ENCODE data around the gene CNPY3. TPM values are rescaled to one million over a fixed set of nuclear protein-coding genes. Genes with fewer than 3 reads are reported as not detected.
A peak's percentile ranks its signal among the peaks of the same experiment; 100 is the strongest.

CNPY3 gene
- total RNA-seq, 4 donors from 2014 or later: 10.3 to 24.4 (median 21.0) TPM

- WGBS, 2 donors (ENCODE audit: low coverage in 1 of 2): 84% methylated on average over 5 of the region's 5 CpGs
- no peak for TF ChIP-seq EP300 (IDR thresholded peaks at IDR 0.05; ENCODE audit: low read depth)
- TF ChIP-seq, protein P1, sequence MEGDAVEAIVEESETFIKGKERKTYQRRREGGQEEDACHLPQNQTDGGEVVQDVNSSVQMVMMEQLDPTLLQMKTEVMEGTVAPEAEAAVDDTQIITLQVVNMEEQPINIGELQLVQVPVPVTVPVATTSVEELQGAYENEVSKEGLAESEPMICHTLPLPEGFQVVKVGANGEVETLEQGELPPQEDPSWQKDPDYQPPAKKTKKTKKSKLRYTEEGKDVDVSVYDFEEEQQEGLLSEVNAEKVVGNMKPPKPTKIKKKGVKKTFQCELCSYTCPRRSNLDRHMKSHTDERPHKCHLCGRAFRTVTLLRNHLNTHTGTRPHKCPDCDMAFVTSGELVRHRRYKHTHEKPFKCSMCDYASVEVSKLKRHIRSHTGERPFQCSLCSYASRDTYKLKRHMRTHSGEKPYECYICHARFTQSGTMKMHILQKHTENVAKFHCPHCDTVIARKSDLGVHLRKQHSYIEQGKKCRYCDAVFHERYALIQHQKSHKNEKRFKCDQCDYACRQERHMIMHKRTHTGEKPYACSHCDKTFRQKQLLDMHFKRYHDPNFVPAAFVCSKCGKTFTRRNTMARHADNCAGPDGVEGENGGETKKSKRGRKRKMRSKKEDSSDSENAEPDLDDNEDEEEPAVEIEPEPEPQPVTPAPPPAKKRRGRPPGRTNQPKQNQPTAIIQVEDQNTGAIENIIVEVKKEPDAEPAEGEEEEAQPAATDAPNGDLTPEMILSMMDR (IDR thresholded peaks at IDR 0.05): no peak
- no peak for TF ChIP-seq POLR2A (IDR thresholded peaks at IDR 0.05)
- TF ChIP-seq POLR2AphosphoS5 (IDR thresholded peaks at IDR 0.05): no peak
- peaks cover 28 to 50% (median 39%) of the 10 kb centered on the region in 4 donors for H3K4me1 ChIP-seq
- in situ Hi-C loops (cut with MboI; ENCODE audit: low pct_ligation_motif_present in 1 of 4, low pct_unique_long_range_greater_than_20kb in 1 of 4, low sequenced_read_pairs in 3 of 4) (no loop called here), intact Hi-C loops (cut with DNase I; ENCODE audit: low total_unique reads) (no loop called here)
- H3K36me3 ChIP-seq: no peaks in the 10 kb centered on the region
- no peak overlapping the region for H3K27ac ChIP-seq
- H3K9me3 ChIP-seq: no peaks in the 10 kb centered on the region
- no peak overlapping the region for H3K4me3 ChIP-seq
- no peak for DNase-seq
- H3K27me3 ChIP-seq: no peaks in the 10 kb centered on the region
Measured at GRCh38 chr6:42981836-42982235, 52.6 kb downstream of the CNPY3 start.

DNA sequence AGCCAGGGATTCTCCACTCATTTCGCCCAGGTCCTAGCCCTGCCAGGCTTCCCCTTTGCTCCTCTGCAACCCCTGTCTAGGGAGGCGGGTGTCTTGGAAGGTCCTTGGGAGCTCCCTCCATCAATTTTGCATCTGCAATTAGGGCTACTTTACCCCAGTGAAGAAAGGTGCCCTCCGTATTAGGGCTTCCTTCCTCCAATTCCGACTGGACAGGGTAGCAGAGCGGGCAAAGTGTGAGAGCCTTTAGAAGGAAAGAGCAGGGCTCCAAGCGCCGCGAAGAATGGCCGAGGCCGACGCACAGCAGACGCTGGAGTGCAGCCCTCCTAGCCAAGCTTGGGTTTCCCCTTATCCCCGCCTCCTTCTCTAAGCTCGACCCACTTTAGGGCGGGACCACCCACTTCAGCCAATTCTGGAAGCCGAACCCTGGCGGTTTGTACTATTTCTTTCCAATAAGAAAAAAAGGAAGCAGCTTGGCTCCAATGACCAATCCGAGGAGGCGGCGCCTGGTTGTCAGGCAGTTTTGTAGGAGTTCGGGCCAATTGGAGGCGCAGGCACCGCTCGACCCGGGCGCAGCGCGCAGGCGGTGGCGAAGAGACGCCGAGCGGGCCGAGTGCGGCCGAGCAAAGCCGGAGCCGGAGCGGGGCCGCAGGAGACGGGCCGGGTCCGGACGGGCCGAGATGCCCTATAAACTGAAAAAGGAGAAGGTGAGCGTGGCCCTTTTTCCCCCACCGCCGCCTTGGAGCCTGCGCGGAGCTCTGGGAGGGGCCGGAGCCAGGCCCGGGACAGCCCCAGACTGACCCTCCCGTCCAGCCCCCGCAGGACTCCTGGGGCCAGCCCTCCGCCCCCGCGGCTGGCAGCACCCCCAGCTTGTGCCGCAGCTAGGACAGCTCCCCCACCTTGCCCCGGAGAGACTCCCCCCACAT lies 55.0 kb downstream of the CNPY3 start, which contains the start of gene PPP2R5D:
PPP2R5D (plus strand) TSS at position 570 of the 923 bp plus-strand sequence; CDS start at position 678, 108 bp downstream.
- Histone ChIP-seq H3K4me3 (peak within 1 kb of the TSS; percentile 89 to 97 (median 94)), H3K4me1 (peaks cover 28 to 49% (median 42%) of the 10 kb centered on the region in 4 donors), H3K27ac (peak within 1 kb of the TSS; percentile 89 to 96 (median 94)), H3K27me3 (no peaks in the 10 kb centered on the region), H3K36me3 (no peaks in the 10 kb centered on the region), H3K9me3 (no peaks in the 10 kb centered on the region)
- DNase-seq: peak; percentile 98
- intact Hi-C loops (cut with DNase I; ENCODE audit: low total_unique reads): loop anchor here (1.0 kb wide), 1 partner anchor 55 kb away; the partner anchor contains the start of gene CNPY3
- WGBS, 2 donors (ENCODE audit: low coverage in 1 of 2): 0 to 1% methylated on average over 14 to 52 of the region's 59 CpGs
- TF ChIP-seq POLR2A (IDR thresholded peaks at IDR 0.05): peak; percentile 84
- TF ChIP-seq EP300 (IDR thresholded peaks at IDR 0.05; ENCODE audit: low read depth): no peak
- peak; percentile 92 to 96 (median 93) for TF ChIP-seq POLR2AphosphoS5 (IDR thresholded peaks at IDR 0.05)
- TF ChIP-seq, protein P1 (IDR thresholded peaks at IDR 0.05): peak in 2 of 5 experiments; percentile 27 to 29
- in situ Hi-C loops (cut with MboI; ENCODE audit: low pct_ligation_motif_present in 1 of 4, low pct_unique_long_range_greater_than_20kb in 1 of 4, low sequenced_read_pairs in 3 of 4): no loop called here

GRCh38 chr6:42984924-42985475 lies 55.7 kb downstream of the CNPY3 start:
- Histone ChIP-seq H3K27me3 (no peaks in the 10 kb centered on the region), H3K27ac (peak overlapping the region; percentile 89 to 96 (median 94)), H3K9me3 (no peaks in the 10 kb centered on the region), H3K36me3 (no peaks in the 10 kb centered on the region), H3K4me3 (peak overlapping the region; percentile 89 to 97 (median 94)), H3K4me1 (peaks cover 22 to 49% (median 41%) of the 10 kb centered on the region in 4 donors)
- TF ChIP-seq, protein P1 (IDR thresholded peaks at IDR 0.05): no peak
- TF ChIP-seq POLR2A (IDR thresholded peaks at IDR 0.05) (no peak), EP300 (IDR thresholded peaks at IDR 0.05; ENCODE audit: low read depth) (no peak), POLR2AphosphoS5 (IDR thresholded peaks at IDR 0.05) (no peak)
- intact Hi-C loops (cut with DNase I; ENCODE audit: low total_unique reads): loop anchor here (1.0 kb wide), 1 partner anchor 56 kb away; the partner anchor contains the start of gene CNPY3
- DNase-seq: no peak
- in situ Hi-C loops (cut with MboI; ENCODE audit: low pct_ligation_motif_present in 1 of 4, low pct_unique_long_range_greater_than_20kb in 1 of 4, low sequenced_read_pairs in 3 of 4): no loop called here
- WGBS, 2 donors (ENCODE audit: low coverage in 1 of 2): 9 to 20% methylated on average over 1 to 13 of the region's 13 CpGs

All from transverse colon (tissue), 4 donors.